Renal cortex interstitium (tissue), 3 donors: ENCODE data around the gene TPRG1L. TPM values are rescaled to one million over a fixed set of nuclear protein-coding genes. Genes with fewer than 3 reads are reported as not detected.

Source experiments
- polyA plus RNA-seq, 3 donors: library from polyadenylated mRNA; unstranded; fragments of 120-200 nt; gene quantifications; one replicate each; pipeline ENCODE4 v1.2.1, GENCODE V29; 2013; ENCODE audit not compliant: insufficient read length in 3 of 3

Gene TPRG1L
- polyA plus RNA-seq, 3 donors, result 42.9 to 44.1 (median 43.2) TPM

Other genes with a start within 250 kb of the TPRG1L start
- 10 to 100 TPM; 15.8 to 28.0 (median 18.3) TPM for gene ARHGEF16, start 170.3 kb upstream of the TPRG1L start, polyA plus RNA-seq
- 10 to 100 TPM in 2 of 3 donors, 1 to 10 TPM in 1; 8.5 to 15.3 (median 14.6) TPM for gene MEGF6, start 13.5 kb upstream of the TPRG1L start, polyA plus RNA-seq
- 10 to 100 TPM; 16.1 to 24.3 (median 19.0) TPM for gene WRAP73, start 25.1 kb downstream of the TPRG1L start, polyA plus RNA-seq
- gene TP73, start 27.5 kb downstream of the TPRG1L start, polyA plus RNA-seq, result under 1 TPM; 0.37 to 0.73 (median 0.73) TPM
- gene CCDC27, start 127.4 kb downstream of the TPRG1L start, polyA plus RNA-seq, result under 1 TPM; 0.31 to 0.59 (median 0.32) TPM
- gene SMIM1, start 147.7 kb downstream of the TPRG1L start, polyA plus RNA-seq, result 10 to 100 TPM; 10.2 to 24.0 (median 21.7) TPM
- 10 to 100 TPM; 63.9 to 68.1 (median 66.4) TPM for gene LRRC47, start 171.5 kb downstream of the TPRG1L start, polyA plus RNA-seq
- 10 to 100 TPM; 38.0 to 50.6 (median 41.0) TPM for gene CEP104, start 232.2 kb downstream of the TPRG1L start, polyA plus RNA-seq
- 1 to 10 TPM; 7.8 to 9.5 (median 7.9) TPM for gene DFFB, start 232.5 kb downstream of the TPRG1L start, polyA plus RNA-seq